ENCODE data around the gene ABCA7. TPM values are rescaled to one million over a fixed set of nuclear protein-coding genes. Genes with fewer than 3 reads are reported as not detected.

ABCA7 gene
- total RNA-seq, 1 donor from 2014 or later = 16.7 TPM

DNA sequence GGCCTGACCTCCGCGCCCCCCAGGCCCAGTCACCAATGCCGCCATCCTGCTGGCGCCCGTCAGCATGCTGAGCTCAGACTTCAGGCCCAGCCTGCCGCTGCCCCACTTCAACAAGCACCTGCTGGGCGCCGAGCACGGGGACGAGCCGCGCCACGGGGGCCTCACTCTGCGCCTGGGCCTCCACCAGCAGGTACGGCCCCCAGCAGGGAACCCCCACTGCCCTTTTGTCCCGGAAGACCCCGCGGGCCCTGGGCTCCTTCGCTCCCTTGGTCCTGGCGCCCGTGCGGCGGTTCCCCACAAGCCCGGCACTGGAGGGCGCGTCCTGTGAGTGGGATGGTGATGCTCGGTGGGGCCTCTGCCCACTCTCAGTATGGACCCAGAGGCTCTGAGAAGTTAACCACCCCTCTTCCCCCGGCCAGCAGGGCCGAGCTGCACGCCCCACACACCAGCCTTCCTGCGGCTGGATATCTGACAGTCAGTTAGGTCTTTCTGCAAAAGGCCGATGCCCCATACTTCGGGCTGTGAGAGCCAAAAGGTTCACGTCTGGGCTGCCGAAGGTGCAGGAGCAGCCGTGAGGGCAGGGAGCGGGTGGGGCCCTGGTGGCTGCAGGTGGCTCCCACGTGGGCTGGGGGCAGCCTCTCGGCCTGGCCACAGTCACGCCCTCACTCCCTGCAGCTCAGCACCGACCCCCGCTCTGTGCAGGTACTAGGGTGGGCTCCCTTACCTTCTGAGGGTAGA, 47.8 kb upstream of the ABCA7 start:
- Mint-ChIP-seq H3K9me3 (ENCODE audit: unreplicated experiment) (no peaks in the 10 kb centered on the region), H3K27me3 (ENCODE audit: unreplicated experiment) (peaks cover 5% of the 10 kb centered on the region), H3K27ac (ENCODE audit: unreplicated experiment) (no peak overlapping the region), H3K4me3 (ENCODE audit: unreplicated experiment) (no peak overlapping the region), H3K4me1 (ENCODE audit: unreplicated experiment) (peaks cover 4% of the 10 kb centered on the region), H3K36me3 (ENCODE audit: unreplicated experiment) (peaks cover 11% of the 10 kb centered on the region)
- TF ChIP-seq CTCF (IDR thresholded peaks at IDR 0.05) = no peak
- no peak for DNase-seq (ENCODE audit: extremely low spot score, unreplicated experiment)

DNA sequence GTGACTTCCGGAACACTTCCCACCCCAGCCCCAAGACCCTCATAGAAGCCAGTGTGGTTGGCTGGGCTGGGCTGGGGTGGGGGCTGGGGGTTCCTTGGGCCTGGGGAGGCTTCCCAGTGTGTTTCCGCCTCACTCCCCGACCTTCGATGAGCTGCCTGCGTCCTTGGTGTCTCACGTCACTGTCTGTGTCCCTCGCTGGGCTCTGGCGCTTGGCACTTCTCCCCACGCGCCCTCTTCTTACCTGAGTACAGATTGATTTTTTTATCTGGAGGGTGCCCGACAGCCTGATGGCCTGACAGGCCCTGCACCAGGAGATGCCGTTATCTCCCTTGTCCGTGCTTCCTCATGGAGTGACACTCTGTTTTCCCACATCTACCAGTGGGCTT, 47.2 kb upstream of the ABCA7 start:
- no peak for DNase-seq (ENCODE audit: extremely low spot score, unreplicated experiment)
- Mint-ChIP-seq H3K27me3 (ENCODE audit: unreplicated experiment) (peaks cover 6% of the 10 kb centered on the region), H3K27ac (ENCODE audit: unreplicated experiment) (no peak overlapping the region), H3K4me1 (ENCODE audit: unreplicated experiment) (peaks cover 4% of the 10 kb centered on the region), H3K4me3 (ENCODE audit: unreplicated experiment) (no peak overlapping the region), H3K36me3 (ENCODE audit: unreplicated experiment) (peaks cover 11% of the 10 kb centered on the region), H3K9me3 (ENCODE audit: unreplicated experiment) (no peaks in the 10 kb centered on the region)
- TF ChIP-seq CTCF (IDR thresholded peaks at IDR 0.05) = no peak

GRCh38 chr19:993361-993830, 46.5 kb upstream of the ABCA7 start:
- no peak for TF ChIP-seq CTCF (IDR thresholded peaks at IDR 0.05)
- Mint-ChIP-seq H3K36me3 (ENCODE audit: unreplicated experiment) (peaks cover 8% of the 10 kb centered on the region), H3K4me3 (ENCODE audit: unreplicated experiment) (no peak overlapping the region), H3K4me1 (ENCODE audit: unreplicated experiment) (peaks cover 1% of the 10 kb centered on the region), H3K27ac (ENCODE audit: unreplicated experiment) (no peak overlapping the region), H3K27me3 (ENCODE audit: unreplicated experiment) (peaks cover 14% of the 10 kb centered on the region), H3K9me3 (ENCODE audit: unreplicated experiment) (no peaks in the 10 kb centered on the region)
- DNase-seq (ENCODE audit: extremely low spot score, unreplicated experiment) = no peak

DNA sequence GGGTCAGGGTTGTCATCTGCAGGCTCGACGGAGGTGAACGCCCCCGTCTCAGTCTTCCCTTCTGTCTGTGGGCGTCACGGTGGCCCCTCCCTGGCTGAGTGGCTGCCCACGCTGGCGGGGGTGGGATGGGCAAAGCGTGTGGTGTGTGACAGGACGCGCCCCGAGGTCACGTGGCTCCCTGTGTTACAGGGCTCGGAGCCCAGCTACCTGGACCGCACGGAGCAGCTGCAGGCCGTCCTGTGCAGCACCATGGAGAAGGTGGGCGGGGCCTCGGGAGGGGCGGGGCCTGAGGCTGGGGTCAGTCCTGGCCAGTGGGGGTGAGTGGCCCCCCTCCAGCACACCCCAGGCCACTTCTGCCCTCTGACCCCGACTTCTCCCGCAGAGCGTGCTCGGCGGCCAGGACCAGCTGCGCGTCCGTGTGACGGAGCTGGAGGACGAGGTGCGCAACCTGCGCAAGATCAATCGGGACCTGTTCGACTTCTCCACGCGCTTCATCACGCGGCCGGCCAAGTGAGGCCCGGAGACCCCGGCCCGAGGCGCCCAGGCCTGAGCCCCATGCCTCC, 46.0 kb upstream of the ABCA7 start:
- Mint-ChIP-seq H3K4me3 (ENCODE audit: unreplicated experiment) (no peak overlapping the region), H3K4me1 (ENCODE audit: unreplicated experiment) (peaks cover 1% of the 10 kb centered on the region), H3K27ac (ENCODE audit: unreplicated experiment) (no peak overlapping the region), H3K27me3 (ENCODE audit: unreplicated experiment) (peaks cover 17% of the 10 kb centered on the region), H3K9me3 (ENCODE audit: unreplicated experiment) (no peaks in the 10 kb centered on the region), H3K36me3 (ENCODE audit: unreplicated experiment) (peaks cover 5% of the 10 kb centered on the region)
- no peak for DNase-seq (ENCODE audit: extremely low spot score, unreplicated experiment)
- no peak for TF ChIP-seq CTCF (IDR thresholded peaks at IDR 0.05)

- Mint-ChIP-seq H3K27ac (ENCODE audit: unreplicated experiment) (no peak overlapping the region), H3K4me3 (ENCODE audit: unreplicated experiment) (no peak overlapping the region), H3K36me3 (ENCODE audit: unreplicated experiment) (peaks cover 5% of the 10 kb centered on the region), H3K4me1 (ENCODE audit: unreplicated experiment) (peaks cover 3% of the 10 kb centered on the region), H3K27me3 (ENCODE audit: unreplicated experiment) (peaks cover 23% of the 10 kb centered on the region), H3K9me3 (ENCODE audit: unreplicated experiment) (no peaks in the 10 kb centered on the region)
- no peak for TF ChIP-seq CTCF (IDR thresholded peaks at IDR 0.05)
- no peak for DNase-seq (ENCODE audit: extremely low spot score, unreplicated experiment)
Observed at GRCh38 chr19:994516-994915, 45.4 kb upstream of the ABCA7 start.
